ENCODE data around the gene TRIM17.

DNA sequence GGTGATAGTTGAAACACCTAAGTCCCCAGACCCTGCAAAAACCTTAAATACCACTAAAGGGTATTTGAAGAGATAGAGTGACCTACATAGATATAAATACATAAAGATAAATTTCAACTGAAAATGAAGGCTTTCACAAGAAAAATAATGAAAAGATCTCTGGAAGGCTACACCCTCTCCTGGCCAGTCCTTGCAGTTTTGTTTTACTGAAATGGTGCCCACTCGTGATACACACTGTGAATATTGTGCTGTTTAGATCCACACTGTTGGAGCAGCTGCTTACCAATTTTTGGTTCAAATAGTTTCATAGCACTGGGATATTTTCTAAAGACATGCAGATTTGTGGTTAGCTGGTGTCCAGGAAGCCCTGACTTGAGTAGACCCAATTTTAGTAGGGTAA lies 39.1 kb upstream of the TRIM17 start:
- TF ChIP-seq CTCF (IDR thresholded peaks at IDR 0.05) (peak; percentile 20), EZH2phosphoT487 (IDR thresholded peaks at IDR 0.05) (no peak)
